ENCODE measurements around the gene FARS2.

Gene FARS2

DNA sequence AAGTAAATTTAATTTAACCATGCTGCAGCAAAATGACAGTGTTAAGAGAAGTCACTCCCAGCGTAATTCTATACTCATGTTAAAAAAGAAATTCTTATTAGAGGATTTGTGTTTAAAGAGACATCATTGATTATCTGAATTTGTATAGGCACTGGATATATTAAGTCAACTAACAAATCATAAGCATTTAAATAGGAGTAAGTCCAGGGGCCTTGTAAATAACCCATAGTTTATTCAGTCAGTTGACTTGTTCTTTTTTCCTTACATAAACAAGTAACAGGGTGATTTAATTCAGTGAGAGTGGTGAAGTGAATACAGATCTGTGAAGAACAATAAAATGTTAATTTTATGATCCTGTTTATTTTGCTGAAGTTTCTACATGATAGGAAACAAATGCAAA lies 23.0 kb upstream of the FARS2 start:
- Mint-ChIP-seq H3K4me3 (no peak overlapping the region), H3K36me3 (ENCODE audit: low read depth) (peaks cover 8% of the 10 kb centered on the region), H3K4me1 (no peaks in the 10 kb centered on the region), H3K27ac (no peak overlapping the region), H3K27me3 (no peaks in the 10 kb centered on the region), H3K9me3 (no peaks in the 10 kb centered on the region)
- ATAC-seq (no peak), DNase-seq (no peak)

DNA sequence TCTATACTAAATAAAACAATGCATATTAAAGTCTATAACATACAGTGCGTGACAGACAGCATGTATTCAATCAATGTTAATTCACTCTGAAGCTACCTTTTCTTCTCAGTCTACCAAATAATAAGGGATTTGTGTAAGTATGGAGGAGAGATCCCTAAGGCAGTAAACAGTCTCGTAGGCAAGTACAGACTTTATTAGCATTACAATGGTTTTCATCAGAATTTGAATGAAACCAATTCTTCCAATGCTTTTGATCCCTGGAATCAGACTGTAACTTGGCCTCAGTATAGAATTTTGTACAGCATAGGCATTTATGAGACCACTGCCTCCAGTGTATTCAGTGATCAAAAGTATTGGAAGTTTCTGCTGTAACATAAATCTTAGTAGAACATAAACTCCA lies 20.1 kb upstream of the FARS2 start:
- Mint-ChIP-seq H3K27me3 (no peaks in the 10 kb centered on the region), H3K4me1 (no peaks in the 10 kb centered on the region), H3K9me3 (no peaks in the 10 kb centered on the region), H3K36me3 (ENCODE audit: low read depth) (peaks cover 6% of the 10 kb centered on the region), H3K4me3 (no peak overlapping the region), H3K27ac (no peak overlapping the region)
- ATAC-seq (no peak), DNase-seq (no peak)

DNA sequence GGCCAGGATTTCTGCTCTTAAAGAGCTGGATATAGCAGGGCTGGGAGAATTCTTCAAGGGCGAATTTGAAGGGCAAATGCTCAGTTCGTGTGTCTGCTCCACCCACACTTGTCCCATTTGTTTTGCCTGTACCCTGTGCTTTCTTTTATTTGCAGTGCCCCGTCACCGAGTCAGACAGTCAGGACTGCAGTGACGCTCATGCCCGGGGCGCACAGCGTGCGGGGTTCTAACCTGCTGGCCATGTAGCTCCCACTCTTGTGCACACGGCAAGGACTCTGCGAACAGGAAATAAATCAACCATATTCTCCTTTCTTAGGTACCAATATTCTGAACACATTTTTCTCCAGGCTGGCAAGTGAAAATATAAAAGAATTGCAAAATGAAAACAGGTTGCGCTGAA lies 18.2 kb upstream of the FARS2 start:
- H3K27me3 Mint-ChIP-seq: no peaks in the 10 kb centered on the region
- no peak overlapping the region for H3K4me3 Mint-ChIP-seq
- H3K9me3 Mint-ChIP-seq: no peaks in the 10 kb centered on the region
- H3K27ac Mint-ChIP-seq: no peak overlapping the region
- H3K36me3 Mint-ChIP-seq (ENCODE audit: low read depth): peaks cover 6% of the 10 kb centered on the region
- no peak for ATAC-seq
- H3K4me1 Mint-ChIP-seq: no peaks in the 10 kb centered on the region
- DNase-seq: no peak

DNA sequence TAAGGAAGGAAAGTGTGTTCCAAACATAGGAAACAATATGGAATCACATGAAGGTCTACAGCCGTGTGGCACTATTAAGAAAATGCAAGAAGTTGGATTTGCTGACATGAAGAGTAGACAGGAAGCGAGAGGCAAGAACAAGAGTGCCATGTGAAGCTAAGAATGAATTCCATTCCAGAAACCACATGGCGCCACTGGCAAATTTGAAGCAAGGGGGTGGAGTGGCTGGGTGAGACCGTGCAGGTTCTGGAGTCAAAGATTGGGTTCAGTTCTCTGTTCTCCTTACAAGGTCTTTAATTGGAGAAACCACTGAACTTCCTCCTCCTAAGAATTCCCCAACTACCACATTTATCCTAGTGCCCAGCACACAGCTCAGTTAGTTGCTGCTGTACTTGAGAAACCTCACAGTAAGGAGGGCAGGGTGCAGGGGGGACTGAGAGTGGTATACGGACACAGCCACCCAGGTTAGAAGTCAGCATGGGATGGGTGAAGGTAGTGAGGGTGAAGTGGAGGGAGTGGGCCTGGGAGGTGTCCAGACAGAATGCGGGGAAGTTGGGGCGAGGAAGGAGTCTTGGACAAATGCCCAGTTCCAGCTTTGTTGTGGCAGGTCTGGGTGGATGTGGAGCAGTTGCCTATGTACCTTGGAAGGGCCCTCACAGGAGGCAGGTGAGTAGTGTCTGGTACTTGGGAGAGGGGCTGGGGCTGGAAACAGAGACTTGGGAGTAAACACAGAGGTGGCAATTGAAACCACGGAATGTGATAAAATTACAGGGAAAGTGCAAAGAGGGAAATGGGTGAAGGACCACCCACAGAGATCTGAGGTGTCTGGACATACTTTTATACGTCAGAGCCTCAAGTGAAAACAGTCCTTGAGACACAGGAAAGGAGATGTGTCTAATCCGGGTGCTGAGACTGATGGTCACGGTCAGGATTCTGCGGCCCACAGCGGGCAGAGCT lies 14.9 kb upstream of the FARS2 start:
- Mint-ChIP-seq H3K27me3 (no peaks in the 10 kb centered on the region), H3K4me1 (peaks cover 2% of the 10 kb centered on the region), H3K36me3 (ENCODE audit: low read depth) (peaks cover 7% of the 10 kb centered on the region), H3K9me3 (no peaks in the 10 kb centered on the region), H3K4me3 (no peak overlapping the region), H3K27ac (no peak overlapping the region)
- no peak for DNase-seq
- ATAC-seq: no peak

DNA sequence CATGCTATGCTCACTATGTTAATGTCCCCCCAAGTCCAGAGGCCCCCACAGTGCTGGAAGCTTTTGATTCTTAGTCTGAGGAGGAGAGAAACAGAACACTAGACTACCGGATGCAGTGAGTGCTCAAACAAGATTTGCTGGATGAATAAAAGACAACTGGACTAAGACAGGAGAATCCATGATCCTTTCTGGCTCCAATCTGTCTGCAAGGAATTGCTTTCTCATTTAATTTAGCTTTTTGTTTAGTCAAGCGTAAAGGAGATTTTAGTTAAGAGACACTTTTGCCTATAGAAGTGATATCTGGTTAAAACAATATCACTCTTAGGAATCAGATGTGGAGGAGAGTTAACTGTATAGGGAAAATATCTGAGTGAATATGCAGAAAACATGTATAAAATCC lies 14.1 kb upstream of the FARS2 start:
- DNase-seq (no peak), ATAC-seq (no peak)
- Mint-ChIP-seq H3K27ac (no peak overlapping the region), H3K36me3 (ENCODE audit: low read depth) (peaks cover 12% of the 10 kb centered on the region), H3K4me3 (no peak overlapping the region), H3K4me1 (peaks cover 2% of the 10 kb centered on the region), H3K9me3 (no peaks in the 10 kb centered on the region), H3K27me3 (no peaks in the 10 kb centered on the region)

DNA sequence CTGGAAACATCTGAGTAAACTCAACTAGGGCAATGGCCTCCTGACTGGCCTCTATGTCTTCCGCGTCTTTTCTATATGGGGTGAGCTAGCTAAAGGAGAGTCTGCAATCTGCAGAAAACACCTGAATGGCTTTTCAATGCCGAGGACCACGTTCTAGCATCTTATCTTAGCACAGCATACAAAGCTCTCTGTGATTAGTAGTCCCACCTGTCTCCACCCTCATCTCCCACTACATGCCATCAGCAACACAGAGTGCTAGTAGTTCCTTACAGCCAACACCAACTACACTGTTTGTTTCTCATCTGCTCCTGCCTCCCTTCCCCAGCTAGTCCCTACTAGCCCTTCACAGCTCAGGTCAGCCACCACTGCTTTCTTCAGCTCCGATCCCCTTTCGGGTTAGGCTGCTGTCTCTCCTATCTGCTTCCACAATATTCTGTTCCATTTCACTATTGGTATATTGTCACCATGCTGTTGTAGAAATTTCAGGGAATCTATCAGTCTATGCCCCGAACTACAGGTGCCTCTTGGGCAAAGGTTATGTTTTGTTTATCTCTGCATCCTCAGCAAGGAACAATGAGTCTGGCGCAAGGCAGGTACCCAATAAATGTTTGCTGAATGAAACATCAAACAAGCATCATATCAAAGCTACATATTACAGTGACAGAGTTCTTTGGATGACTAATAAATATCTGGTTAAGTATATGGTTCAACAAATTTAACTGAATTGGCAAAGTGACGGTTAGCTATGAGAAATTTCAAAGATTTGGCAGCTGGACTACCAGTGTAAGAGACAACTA lies 12.8 kb upstream of the FARS2 start:
- H3K27me3 Mint-ChIP-seq: no peaks in the 10 kb centered on the region
- peaks cover 2% of the 10 kb centered on the region for H3K4me1 Mint-ChIP-seq
- ATAC-seq (no peak), DNase-seq (no peak)
- no peak overlapping the region for H3K4me3 Mint-ChIP-seq
- no peak overlapping the region for H3K27ac Mint-ChIP-seq
- no peaks in the 10 kb centered on the region for H3K9me3 Mint-ChIP-seq
- peaks cover 17% of the 10 kb centered on the region for H3K36me3 Mint-ChIP-seq (ENCODE audit: low read depth)

DNA sequence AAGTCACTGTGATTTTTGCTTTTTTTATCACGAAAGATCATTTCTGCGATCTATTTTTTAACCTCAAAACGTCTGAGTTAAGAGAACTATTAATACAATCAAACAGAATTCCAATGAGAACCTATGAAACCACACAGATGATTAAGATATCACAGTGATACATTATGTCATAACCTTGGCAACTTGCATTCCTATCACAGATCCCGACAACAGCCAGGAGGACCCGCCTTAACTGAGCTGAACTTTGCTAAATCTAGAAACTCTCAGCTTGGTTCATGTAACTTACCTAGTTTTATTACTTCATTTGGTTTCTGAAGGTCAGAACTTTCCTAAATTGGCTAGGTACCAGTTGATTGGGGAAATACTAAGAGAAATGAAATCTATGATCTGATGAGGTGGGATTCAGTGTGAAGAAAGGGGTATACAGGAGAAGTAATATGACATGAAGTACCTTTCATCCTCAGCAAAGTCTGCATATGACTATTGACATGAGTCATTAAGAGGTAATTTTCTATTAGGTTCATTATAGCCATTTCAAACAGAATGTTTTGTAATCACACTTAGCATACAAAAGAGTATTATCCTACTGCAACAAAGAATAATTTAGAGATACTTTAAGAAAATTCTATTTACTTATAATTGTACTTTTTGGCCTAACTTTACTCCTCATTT lies 11.7 kb upstream of the FARS2 start:
- DNase-seq (no peak), ATAC-seq (no peak)
- Mint-ChIP-seq H3K27ac (no peak overlapping the region), H3K4me3 (no peak overlapping the region), H3K36me3 (ENCODE audit: low read depth) (peaks cover 26% of the 10 kb centered on the region), H3K27me3 (no peaks in the 10 kb centered on the region), H3K9me3 (no peaks in the 10 kb centered on the region), H3K4me1 (peaks cover 2% of the 10 kb centered on the region)

DNA sequence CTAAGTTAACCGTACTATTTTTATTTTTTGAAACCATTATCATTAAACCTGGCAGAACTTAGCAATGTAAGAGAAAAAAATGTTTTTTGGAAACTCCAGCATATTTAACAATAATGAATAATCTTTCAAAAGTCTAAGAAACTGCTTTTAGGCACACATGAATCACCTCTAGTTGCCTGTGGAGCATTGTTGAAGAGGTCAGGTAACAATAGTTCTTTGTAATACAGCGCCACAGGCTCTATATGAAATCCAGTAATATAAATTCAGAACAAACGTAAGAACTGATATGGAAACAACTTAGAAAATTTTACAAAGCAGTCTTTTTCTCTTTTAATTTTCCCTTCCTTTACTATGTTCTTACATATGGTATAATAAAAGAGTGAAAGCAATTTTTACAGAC lies 10.9 kb upstream of the FARS2 start:
- peaks cover 33% of the 10 kb centered on the region for H3K36me3 Mint-ChIP-seq (ENCODE audit: low read depth)
- no peak overlapping the region for H3K27ac Mint-ChIP-seq
- DNase-seq (no peak), ATAC-seq (no peak)
- H3K27me3 Mint-ChIP-seq: no peaks in the 10 kb centered on the region
- H3K4me1 Mint-ChIP-seq: peaks cover 2% of the 10 kb centered on the region
- H3K9me3 Mint-ChIP-seq: no peaks in the 10 kb centered on the region
- H3K4me3 Mint-ChIP-seq: no peak overlapping the region

DNA sequence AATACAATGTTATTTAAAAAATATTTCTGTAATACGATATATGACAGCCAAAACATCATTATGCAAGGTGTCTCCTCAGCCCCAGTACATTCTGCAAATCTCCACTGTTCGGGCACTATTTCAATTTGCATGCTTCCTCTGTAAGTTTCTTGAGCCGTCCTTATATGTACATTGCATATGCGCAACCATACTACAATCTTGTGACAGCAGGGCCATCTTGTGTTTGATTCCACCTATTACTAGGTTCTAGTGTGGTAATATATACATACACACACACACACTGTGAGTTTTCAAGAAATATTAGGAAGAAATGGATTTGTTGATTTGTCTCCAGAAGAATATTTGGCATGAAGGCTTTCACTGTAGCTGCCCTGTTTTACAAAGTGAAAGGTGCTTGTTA lies 10.4 kb upstream of the FARS2 start:
- peaks cover 32% of the 10 kb centered on the region for H3K36me3 Mint-ChIP-seq (ENCODE audit: low read depth)
- no peaks in the 10 kb centered on the region for H3K9me3 Mint-ChIP-seq
- no peak overlapping the region for H3K4me3 Mint-ChIP-seq
- no peak for DNase-seq
- H3K27ac Mint-ChIP-seq: no peak overlapping the region
- ATAC-seq: no peak
- H3K27me3 Mint-ChIP-seq: no peaks in the 10 kb centered on the region
- H3K4me1 Mint-ChIP-seq: peaks cover 2% of the 10 kb centered on the region

DNA sequence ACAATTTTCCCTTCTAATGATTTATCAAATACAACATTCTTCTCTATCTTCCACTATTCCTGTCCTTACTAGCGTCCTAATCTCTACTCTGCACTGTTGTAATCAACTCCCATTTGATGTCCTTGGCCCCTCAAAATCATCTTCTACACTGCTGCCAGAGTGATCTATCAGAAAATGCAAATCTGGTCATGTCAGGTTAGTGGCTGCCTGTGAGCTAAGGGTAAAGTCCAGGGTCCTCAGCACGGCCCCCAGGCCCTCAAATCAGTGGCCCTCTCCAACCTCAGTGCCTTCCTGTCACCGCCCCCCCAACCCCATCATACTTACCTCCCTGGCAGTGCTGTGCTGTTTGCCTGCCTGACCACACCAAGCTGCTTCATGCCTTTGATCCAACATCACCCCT lies 4.4 kb upstream of the FARS2 start:
- no peak overlapping the region for H3K4me3 Mint-ChIP-seq
- DNase-seq (no peak), ATAC-seq (no peak)
- H3K27ac Mint-ChIP-seq: no peak overlapping the region
- H3K4me1 Mint-ChIP-seq: peaks cover 31% of the 10 kb centered on the region
- H3K36me3 Mint-ChIP-seq (ENCODE audit: low read depth): peaks cover 44% of the 10 kb centered on the region
- no peaks in the 10 kb centered on the region for H3K9me3 Mint-ChIP-seq
- H3K27me3 Mint-ChIP-seq: no peaks in the 10 kb centered on the region

DNA sequence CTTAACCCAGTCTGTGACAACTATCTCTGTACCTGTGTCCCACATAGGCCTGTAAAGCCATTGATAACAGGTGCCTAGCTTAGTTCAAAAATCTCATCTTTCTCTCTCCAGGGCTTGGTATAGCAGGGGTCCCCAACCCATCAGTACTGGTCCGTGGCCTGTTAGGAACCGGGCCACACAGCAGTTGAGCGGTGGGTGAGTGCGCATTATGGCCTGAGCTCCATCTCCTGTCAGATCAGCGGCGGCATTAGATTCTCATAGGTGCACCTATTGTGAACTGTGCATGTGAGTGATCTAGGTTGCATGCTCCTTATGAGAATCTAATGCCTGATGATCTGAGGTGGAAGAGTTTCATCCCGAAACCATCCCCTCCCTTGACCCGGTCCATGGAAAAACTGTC lies 3.9 kb upstream of the FARS2 start:
- H3K4me3 Mint-ChIP-seq: no peak overlapping the region
- H3K36me3 Mint-ChIP-seq (ENCODE audit: low read depth): peaks cover 42% of the 10 kb centered on the region
- no peak overlapping the region for H3K27ac Mint-ChIP-seq
- H3K27me3 Mint-ChIP-seq: no peaks in the 10 kb centered on the region
- H3K9me3 Mint-ChIP-seq: no peaks in the 10 kb centered on the region
- DNase-seq (no peak), ATAC-seq (no peak)
- peaks cover 32% of the 10 kb centered on the region for H3K4me1 Mint-ChIP-seq

DNA sequence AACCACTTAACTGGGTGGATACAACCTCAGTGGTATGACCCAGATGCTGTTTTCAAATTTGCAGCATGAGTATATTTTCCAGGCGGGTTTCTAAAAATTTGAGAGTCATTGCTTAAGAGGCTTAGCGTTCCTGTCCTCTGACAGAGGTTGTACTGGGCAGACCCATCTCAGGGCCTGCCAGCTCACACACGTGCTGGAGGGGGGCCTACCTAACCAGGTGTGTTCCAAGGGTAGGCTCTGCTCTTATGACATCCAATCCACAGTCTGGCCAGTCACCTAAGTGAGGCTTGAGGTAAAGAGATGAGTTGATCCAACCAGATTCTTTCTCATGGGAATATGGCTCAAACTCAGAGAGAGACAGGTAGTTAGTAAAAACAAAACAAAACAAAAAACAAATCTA lies 1.9 kb upstream of the FARS2 start:
- Mint-ChIP-seq H3K4me3 (peak overlapping the region; percentile 92), H3K36me3 (ENCODE audit: low read depth) (peaks cover 33% of the 10 kb centered on the region), H3K4me1 (peaks cover 40% of the 10 kb centered on the region), H3K27me3 (no peaks in the 10 kb centered on the region), H3K9me3 (no peaks in the 10 kb centered on the region), H3K27ac (peak overlapping the region; percentile 100)
- ATAC-seq (no peak), DNase-seq (no peak)

DNA sequence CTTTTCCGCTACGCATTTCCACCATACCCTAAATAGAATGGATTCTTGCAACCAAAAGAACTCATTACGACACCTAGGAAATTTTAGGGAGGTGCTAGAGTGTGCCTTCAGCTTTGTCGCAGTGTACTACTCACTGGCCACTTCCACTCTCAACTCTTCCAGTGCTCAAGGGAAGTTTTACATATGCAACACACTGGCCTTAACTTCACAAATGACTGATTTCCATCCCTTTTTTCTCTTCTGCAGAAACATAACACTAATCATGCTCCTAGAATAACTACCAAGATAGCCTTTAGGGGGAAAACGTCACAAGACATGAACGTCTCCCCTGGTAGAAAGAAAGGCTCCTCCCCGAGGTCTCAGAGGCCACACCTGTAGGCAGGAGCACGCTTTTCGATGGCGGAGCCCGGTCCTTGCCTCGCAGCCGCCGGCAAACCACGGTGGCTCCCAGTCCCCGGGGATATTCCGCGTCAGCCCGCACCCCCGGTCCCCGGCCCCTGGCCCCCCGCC lies 1.1 kb upstream of the FARS2 start:
- Mint-ChIP-seq H3K4me3 (peak overlapping the region; percentile 92), H3K27ac (peak overlapping the region; percentile 100), H3K4me1 (peaks cover 43% of the 10 kb centered on the region), H3K9me3 (no peaks in the 10 kb centered on the region), H3K36me3 (ENCODE audit: low read depth) (peaks cover 25% of the 10 kb centered on the region), H3K27me3 (no peaks in the 10 kb centered on the region)
- DNase-seq: peak; percentile 69
- peak; percentile 75 for ATAC-seq

DNA sequence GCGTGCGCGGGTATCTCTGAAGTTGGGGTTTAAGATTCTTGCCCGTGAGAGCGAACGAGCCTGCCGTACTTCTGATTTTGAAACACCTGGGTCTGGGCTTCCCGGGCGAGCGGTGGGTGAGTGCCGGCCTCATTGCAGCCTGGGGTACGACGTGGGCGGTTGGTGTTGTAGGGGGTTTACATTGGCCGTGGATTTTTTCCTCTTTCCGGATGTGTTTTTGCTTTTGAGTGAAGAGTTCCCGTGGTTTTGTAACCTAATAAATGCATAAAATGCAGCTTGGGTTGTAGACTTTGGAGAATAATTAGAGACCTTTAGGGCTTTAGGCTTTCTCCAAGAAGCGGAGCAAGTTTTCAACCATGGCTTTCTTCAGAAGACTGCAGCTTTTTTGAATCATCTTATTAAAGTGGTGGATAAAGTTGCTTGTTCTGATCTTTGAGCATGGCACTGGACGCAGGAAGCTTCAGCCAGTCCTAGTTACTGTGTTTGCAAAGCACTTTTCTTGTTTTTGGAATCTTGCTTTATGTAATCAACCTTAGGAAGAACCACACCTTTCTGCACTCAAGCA lies 314 bp downstream of the FARS2 start:
- Mint-ChIP-seq H3K36me3 (ENCODE audit: low read depth) (peaks cover 26% of the 10 kb centered on the region), H3K9me3 (no peaks in the 10 kb centered on the region), H3K4me1 (peaks cover 52% of the 10 kb centered on the region), H3K4me3 (peak overlapping the region; percentile 92), H3K27ac (peak overlapping the region; percentile 100), H3K27me3 (no peaks in the 10 kb centered on the region)
- DNase-seq (no peak), ATAC-seq (no peak)

Data from activated naive CD8-positive, alpha-beta T cell treated with anti-CD3 and anti-CD28 coated beads, Interleukin-2, amount 50 U/mL, for 24 hours (primary cell).